Measurements from ENCODE around the gene ISLR2. TPM values are rescaled to one million over a fixed set of nuclear protein-coding genes. Genes with fewer than 3 reads are reported as not detected.

ISLR2 gene
- total RNA-seq, 1 experiment from 2014 or later: 8.9 TPM

- TF ChIP-seq TEAD1 (CRISPR knock-in tag; IDR thresholded peaks at IDR 0.05) (peak; percentile 58; the same call in 1 of the 2 replicates), MAX (CRISPR knock-in tag; IDR thresholded peaks at IDR 0.05) (peak; percentile 86), TEAD4 (CRISPR knock-in tag; IDR thresholded peaks at IDR 0.05) (peak; percentile 37; the same call in 1 of the 2 replicates), ZNF317 (CRISPR knock-in tag; IDR thresholded peaks at IDR 0.05; ENCODE audit: borderline replicate concordance, low read depth) (0 out of 2 replicates have a peak, but pooled peaks have one; percentile 11), CREM (CRISPR knock-in tag; IDR thresholded peaks at IDR 0.05) (0 out of 2 replicates have a peak, but pooled peaks have one; percentile 32), ZBTB21 (CRISPR knock-in tag; IDR thresholded peaks at IDR 0.05; ENCODE audit: borderline replicate concordance) (0 out of 2 replicates have a peak, but pooled peaks have one; percentile 24)
These were observed 30.2 kb upstream of the ISLR2 start (continued) for GRCh38 chr15:74099963-74100733.

GRCh38 chr15:74108111-74108510, 22.3 kb upstream of the ISLR2 start:
- Mint-ChIP-seq H3K27ac (no peak overlapping the region), H3K9me3 (peaks cover 8% of the 10 kb centered on the region), H3K4me3 (no peak overlapping the region), H3K36me3 (no peaks in the 10 kb centered on the region), H3K4me1 (no peaks in the 10 kb centered on the region), H3K27me3 (ENCODE audit: low read depth) (no peaks in the 10 kb centered on the region)
- TF ChIP-seq, protein P1, sequence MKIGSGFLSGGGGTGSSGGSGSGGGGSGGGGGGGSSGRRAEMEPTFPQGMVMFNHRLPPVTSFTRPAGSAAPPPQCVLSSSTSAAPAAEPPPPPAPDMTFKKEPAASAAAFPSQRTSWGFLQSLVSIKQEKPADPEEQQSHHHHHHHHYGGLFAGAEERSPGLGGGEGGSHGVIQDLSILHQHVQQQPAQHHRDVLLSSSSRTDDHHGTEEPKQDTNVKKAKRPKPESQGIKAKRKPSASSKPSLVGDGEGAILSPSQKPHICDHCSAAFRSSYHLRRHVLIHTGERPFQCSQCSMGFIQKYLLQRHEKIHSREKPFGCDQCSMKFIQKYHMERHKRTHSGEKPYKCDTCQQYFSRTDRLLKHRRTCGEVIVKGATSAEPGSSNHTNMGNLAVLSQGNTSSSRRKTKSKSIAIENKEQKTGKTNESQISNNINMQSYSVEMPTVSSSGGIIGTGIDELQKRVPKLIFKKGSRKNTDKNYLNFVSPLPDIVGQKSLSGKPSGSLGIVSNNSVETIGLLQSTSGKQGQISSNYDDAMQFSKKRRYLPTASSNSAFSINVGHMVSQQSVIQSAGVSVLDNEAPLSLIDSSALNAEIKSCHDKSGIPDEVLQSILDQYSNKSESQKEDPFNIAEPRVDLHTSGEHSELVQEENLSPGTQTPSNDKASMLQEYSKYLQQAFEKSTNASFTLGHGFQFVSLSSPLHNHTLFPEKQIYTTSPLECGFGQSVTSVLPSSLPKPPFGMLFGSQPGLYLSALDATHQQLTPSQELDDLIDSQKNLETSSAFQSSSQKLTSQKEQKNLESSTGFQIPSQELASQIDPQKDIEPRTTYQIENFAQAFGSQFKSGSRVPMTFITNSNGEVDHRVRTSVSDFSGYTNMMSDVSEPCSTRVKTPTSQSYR (CRISPR knock-in tag; IDR thresholded peaks at IDR 0.05): no peak
- TF ChIP-seq SOX15 (CRISPR knock-in tag; IDR thresholded peaks at IDR 0.05) (no peak), ZNF416 (CRISPR knock-in tag; IDR thresholded peaks at IDR 0.05) (no peak), ZNF425 (CRISPR knock-in tag; conservative IDR thresholded peaks at IDR 0.05) (no peak), ATF1 (CRISPR knock-in tag; IDR thresholded peaks at IDR 0.05) (no peak), SMAD4 (CRISPR knock-in tag; IDR thresholded peaks at IDR 0.05) (no peak), GRHL2 (CRISPR knock-in tag; IDR thresholded peaks at IDR 0.05; ENCODE audit: insufficient replicate concordance, severe bottlenecking) (no peak), ETV6 (CRISPR knock-in tag; IDR thresholded peaks at IDR 0.05) (no peak)
- TF ChIP-seq, protein P2, sequence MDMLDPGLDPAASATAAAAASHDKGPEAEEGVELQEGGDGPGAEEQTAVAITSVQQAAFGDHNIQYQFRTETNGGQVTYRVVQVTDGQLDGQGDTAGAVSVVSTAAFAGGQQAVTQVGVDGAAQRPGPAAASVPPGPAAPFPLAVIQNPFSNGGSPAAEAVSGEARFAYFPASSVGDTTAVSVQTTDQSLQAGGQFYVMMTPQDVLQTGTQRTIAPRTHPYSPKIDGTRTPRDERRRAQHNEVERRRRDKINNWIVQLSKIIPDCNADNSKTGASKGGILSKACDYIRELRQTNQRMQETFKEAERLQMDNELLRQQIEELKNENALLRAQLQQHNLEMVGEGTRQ (CRISPR knock-in tag; IDR thresholded peaks at IDR 0.05): no peak
- TF ChIP-seq, protein P3, sequence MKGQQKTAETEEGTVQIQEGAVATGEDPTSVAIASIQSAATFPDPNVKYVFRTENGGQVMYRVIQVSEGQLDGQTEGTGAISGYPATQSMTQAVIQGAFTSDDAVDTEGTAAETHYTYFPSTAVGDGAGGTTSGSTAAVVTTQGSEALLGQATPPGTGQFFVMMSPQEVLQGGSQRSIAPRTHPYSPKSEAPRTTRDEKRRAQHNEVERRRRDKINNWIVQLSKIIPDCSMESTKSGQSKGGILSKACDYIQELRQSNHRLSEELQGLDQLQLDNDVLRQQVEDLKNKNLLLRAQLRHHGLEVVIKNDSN (CRISPR knock-in tag; IDR thresholded peaks at IDR 0.05): no peak
- TF ChIP-seq, protein P4, sequence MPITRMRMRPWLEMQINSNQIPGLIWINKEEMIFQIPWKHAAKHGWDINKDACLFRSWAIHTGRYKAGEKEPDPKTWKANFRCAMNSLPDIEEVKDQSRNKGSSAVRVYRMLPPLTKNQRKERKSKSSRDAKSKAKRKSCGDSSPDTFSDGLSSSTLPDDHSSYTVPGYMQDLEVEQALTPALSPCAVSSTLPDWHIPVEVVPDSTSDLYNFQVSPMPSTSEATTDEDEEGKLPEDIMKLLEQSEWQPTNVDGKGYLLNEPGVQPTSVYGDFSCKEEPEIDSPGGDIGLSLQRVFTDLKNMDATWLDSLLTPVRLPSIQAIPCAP (CRISPR knock-in tag; IDR thresholded peaks at IDR 0.05): no peak
- no peak for ATAC-seq
- CTCF ChIA-PET: interaction anchor here (1.3 to 2.3 kb wide), 2 partner anchors 55 to 199 kb away, joined by 3 to 9 read pairs; no protein-coding TSS in a partner anchor
- no peak for DNase-seq (ENCODE audit: low spot score)
- POLR2A ChIA-PET: no interaction called here

Data from WTC11 (cell line).